SU-DHL-6 (cell line): ENCODE measurements around the gene CYP11A1.

Experiments
- EZH2phosphoT487 ChIP-seq: fragments of 200-600 bp; sonication (generic), shearing (Covaris generic); conservative IDR thresholded peaks from 2 replicates; pipeline ENCODE4 v1.6.1; 2018; ENCODE audit warnings: mild to moderate bottlenecking, antibody characterized with exemption, low read length, moderate library complexity, mixed read lengths
- TF ChIP-seq, protein P1 (sequence below): fragments of 200-600 bp; sonication (generic); IDR thresholded peaks from one replicate; pipeline ENCODE4 v1.5.1; 2017; ENCODE audit warnings: antibody characterized with exemption, mild to moderate bottlenecking, low read length, moderate library complexity; ENCODE audit not compliant: insufficient read depth, poor library complexity, severe bottlenecking

DNA sequence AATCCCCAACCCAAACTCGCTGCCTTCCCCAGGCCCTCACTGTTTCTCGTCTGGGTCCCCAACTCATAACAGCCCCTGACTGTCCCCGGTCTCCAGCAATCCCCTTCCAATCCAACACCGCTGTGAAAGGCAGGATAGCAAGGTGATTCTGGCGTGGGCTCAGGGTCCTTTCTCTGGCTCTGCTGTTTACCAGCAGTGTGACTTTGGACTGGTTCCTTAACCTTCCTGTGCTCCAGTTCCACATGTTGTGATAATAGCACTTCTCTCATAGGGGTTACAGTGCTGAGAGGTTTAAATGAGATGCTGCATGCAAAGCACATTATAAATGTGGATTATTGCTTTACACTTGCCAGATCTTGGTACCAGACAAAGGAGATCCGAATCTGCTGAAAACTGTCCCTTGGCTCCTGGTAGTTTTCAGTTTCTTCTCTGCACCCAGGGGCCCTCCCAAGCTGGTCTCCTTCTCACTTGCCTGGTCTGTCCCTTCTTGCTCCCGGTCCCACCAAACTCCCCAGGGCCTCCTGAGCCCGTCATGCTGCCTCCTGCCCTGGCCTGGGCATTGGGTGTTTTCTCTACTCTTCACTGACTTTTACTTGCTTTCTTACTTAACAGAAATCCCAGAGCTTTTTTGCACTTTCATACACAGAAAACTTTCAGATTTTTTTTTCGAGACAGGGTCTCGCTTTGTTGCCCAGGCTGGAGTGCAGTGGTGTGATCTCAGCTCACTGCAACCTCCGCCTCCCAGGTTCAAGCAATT, 26.8 kb upstream of the CYP11A1 start:
- TF ChIP-seq, protein P1, sequence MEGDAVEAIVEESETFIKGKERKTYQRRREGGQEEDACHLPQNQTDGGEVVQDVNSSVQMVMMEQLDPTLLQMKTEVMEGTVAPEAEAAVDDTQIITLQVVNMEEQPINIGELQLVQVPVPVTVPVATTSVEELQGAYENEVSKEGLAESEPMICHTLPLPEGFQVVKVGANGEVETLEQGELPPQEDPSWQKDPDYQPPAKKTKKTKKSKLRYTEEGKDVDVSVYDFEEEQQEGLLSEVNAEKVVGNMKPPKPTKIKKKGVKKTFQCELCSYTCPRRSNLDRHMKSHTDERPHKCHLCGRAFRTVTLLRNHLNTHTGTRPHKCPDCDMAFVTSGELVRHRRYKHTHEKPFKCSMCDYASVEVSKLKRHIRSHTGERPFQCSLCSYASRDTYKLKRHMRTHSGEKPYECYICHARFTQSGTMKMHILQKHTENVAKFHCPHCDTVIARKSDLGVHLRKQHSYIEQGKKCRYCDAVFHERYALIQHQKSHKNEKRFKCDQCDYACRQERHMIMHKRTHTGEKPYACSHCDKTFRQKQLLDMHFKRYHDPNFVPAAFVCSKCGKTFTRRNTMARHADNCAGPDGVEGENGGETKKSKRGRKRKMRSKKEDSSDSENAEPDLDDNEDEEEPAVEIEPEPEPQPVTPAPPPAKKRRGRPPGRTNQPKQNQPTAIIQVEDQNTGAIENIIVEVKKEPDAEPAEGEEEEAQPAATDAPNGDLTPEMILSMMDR = no peak
- TF ChIP-seq EZH2phosphoT487 = no peak
